ENCODE measurements around the gene NEUROD4.

DNA sequence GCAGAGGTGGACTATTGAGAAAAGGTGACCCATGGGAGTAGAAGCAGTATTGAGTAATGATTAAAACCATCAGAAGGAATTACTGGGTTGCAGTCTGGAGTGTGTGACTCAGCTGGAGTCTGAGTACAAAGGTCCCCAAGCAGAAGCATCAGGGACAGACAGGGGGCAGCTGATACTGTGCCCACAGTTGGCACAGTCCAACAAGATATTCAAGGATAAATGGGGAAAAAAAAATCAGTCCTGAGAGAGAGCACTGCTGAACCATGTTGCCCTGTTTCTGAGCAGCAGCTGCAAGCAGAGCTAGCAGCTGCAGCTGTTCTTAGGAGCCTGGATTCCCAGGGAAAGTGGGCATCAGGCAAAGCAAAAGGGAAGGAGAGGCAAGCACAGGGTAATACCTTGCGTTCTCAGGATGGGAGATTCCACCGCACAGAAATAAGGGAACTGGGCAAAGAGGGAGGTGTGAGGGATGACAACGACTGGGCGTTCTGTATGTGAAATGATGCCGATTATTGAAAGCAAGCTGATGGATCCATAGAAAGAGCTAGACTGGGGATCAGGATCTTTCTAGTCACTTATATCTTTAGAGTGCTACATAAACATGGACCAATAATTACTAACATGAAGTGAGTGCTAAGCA is 17.7 kb downstream of the NEUROD4 start:
- TF ChIP-seq, protein P1, sequence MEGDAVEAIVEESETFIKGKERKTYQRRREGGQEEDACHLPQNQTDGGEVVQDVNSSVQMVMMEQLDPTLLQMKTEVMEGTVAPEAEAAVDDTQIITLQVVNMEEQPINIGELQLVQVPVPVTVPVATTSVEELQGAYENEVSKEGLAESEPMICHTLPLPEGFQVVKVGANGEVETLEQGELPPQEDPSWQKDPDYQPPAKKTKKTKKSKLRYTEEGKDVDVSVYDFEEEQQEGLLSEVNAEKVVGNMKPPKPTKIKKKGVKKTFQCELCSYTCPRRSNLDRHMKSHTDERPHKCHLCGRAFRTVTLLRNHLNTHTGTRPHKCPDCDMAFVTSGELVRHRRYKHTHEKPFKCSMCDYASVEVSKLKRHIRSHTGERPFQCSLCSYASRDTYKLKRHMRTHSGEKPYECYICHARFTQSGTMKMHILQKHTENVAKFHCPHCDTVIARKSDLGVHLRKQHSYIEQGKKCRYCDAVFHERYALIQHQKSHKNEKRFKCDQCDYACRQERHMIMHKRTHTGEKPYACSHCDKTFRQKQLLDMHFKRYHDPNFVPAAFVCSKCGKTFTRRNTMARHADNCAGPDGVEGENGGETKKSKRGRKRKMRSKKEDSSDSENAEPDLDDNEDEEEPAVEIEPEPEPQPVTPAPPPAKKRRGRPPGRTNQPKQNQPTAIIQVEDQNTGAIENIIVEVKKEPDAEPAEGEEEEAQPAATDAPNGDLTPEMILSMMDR (IDR thresholded peaks at IDR 0.05), result no peak
- no peak for TF ChIP-seq POLR2A (IDR thresholded peaks at IDR 0.05)

All from thyroid gland (tissue), 4 donors.